NCI-H2107 (cell line): ENCODE measurements around the gene NBPF3.
"Not testable (repeated sequence)": the region's sequence is repeated elsewhere in the genome, so short reads cannot be mapped to it uniquely, and the experiment has no call there.

Experiments
- DNase-seq: peaks from one replicate; lab custom pipeline; 2025; lab: John Stamatoyannopoulos, UW

NBPF3 gene

GRCh38 chr1:21438646-21439312 is 1.2 kb upstream of the NBPF3 start:
- not testable (repeated sequence) for DNase-seq

- DNase-seq: no peak
Measured at GRCh38 chr1:21439345-21439720, 604 bp upstream of the NBPF3 start.

- not testable (repeated sequence) for DNase-seq
Measured at GRCh38 chr1:21440630-21441125, 741 bp downstream of the NBPF3 start.

- DNase-seq: not testable (repeated sequence)
Measured at GRCh38 chr1:21446647-21447046, 6.7 kb downstream of the NBPF3 start.

- no peak for DNase-seq
Measured at GRCh38 chr1:21447311-21447710, 7.4 kb downstream of the NBPF3 start.

GRCh38 chr1:21449906-21450305 is 10.0 kb downstream of the NBPF3 start:
- DNase-seq: no peak

- no peak for DNase-seq
Measured at GRCh38 chr1:21451212-21451611, 11.3 kb downstream of the NBPF3 start.

- no peak for DNase-seq
Measured at GRCh38 chr1:21451981-21452411, 12.1 kb downstream of the NBPF3 start.

- not testable (repeated sequence) for DNase-seq
Measured at GRCh38 chr1:21453964-21454614, 14.2 kb downstream of the NBPF3 start.

GRCh38 chr1:21454904-21455303 is 15.0 kb downstream of the NBPF3 start:
- not testable (repeated sequence) for DNase-seq

- no peak for DNase-seq
Measured at GRCh38 chr1:21457654-21458053, 17.7 kb downstream of the NBPF3 start.

GRCh38 chr1:21465127-21465526 is 25.2 kb downstream of the NBPF3 start:
- not testable (repeated sequence) for DNase-seq

GRCh38 chr1:21467946-21468345 is 28.0 kb downstream of the NBPF3 start:
- DNase-seq: not testable (repeated sequence)

- no peak for DNase-seq
Measured at GRCh38 chr1:21468599-21468998, 28.7 kb downstream of the NBPF3 start.

- DNase-seq: no peak
Measured at GRCh38 chr1:21469581-21469980, 29.6 kb downstream of the NBPF3 start.

- DNase-seq: no peak
Measured at GRCh38 chr1:21472861-21473260, 32.9 kb downstream of the NBPF3 start.

- no peak for DNase-seq
Measured at GRCh38 chr1:21478356-21478755, 38.4 kb downstream of the NBPF3 start.

- not testable (repeated sequence) for DNase-seq
Measured at GRCh38 chr1:21483881-21484280, 43.9 kb downstream of the NBPF3 start.

GRCh38 chr1:21489146-21489545 is 49.2 kb downstream of the NBPF3 start:
- DNase-seq: no peak

- DNase-seq: no peak
Measured at GRCh38 chr1:21490774-21491487, 51.0 kb downstream of the NBPF3 start.

GRCh38 chr1:21491488-21492355 is 51.8 kb downstream of the NBPF3 start:
- peak; percentile 90 for DNase-seq

- no peak for DNase-seq
Measured at GRCh38 chr1:21492356-21492625, 52.4 kb downstream of the NBPF3 start.
